Activated CD4-positive, alpha-beta T cell treated with anti-CD3 and anti-CD28 coated beads for 36 hours (primary cell): Measurements from ENCODE around the gene NKX2-8. TPM values are rescaled to one million over a fixed set of nuclear protein-coding genes. Genes with fewer than 3 reads are reported as not detected.
"Not testable (repeated sequence)": the region's sequence is repeated elsewhere in the genome, so short reads cannot be mapped to it uniquely, and the experiment has no call there.

Experiments used
- ATAC-seq: fragments of 200-7000 bp; cut with Tn5 transposase; one replicate; pipeline ENCODE4 v1.10.0; 2021; ENCODE audit warnings: mild to moderate bottlenecking, moderate library complexity
- CTCF ChIA-PET: fragments of 350-600 bp; sonication (Branson Sonifier 250); formaldehyde crosslinking; loops from one replicate; lab custom pipeline; 2021; ENCODE audit warnings: antibody characterized with exemption; lab: Charles Lee
- POLR2A ChIA-PET: fragments of 350-600 bp; sonication (Branson Sonifier 250); formaldehyde crosslinking; loops from one replicate; lab custom pipeline; 2021; ENCODE audit warnings: antibody characterized with exemption, inconsistent platforms; lab: Charles Lee
- DNase-seq: peaks from one replicate; pipeline ENCODE4 v3.0.0-alpha.2; 2020
- H3K27ac Mint-ChIP-seq: one replicate; pipeline ENCODE4 v1.8.0; 2021; ENCODE audit warnings: mixed read lengths
- H3K27me3 Mint-ChIP-seq: one replicate; pipeline ENCODE4 v1.8.0; 2021; ENCODE audit warnings: mixed read lengths
- H3K36me3 Mint-ChIP-seq: one replicate; pipeline ENCODE4 v1.8.0; 2021; ENCODE audit warnings: low read depth, mixed read lengths
- H3K4me1 Mint-ChIP-seq: one replicate; pipeline ENCODE4 v1.8.0; 2021; ENCODE audit warnings: mixed read lengths
- H3K4me3 Mint-ChIP-seq: one replicate; pipeline ENCODE4 v1.8.0; 2021; ENCODE audit warnings: mild to moderate bottlenecking, moderate library complexity, mixed read lengths
- H3K9me3 Mint-ChIP-seq: one replicate; pipeline ENCODE4 v1.8.0; 2021; ENCODE audit warnings: low read depth, mixed read lengths
- intact Hi-C, 2 experiments: fragments of 100-400 bp; cut with DNase I in 1 of 2; cut with micrococcal nuclease in 1 of 2; formaldehyde crosslinking; loops; one replicate each; pipeline versions ENCODE4 v1.14.2 to v1.15.1; 2022 to 2024; cut with DNase I, micrococcal nuclease
- total RNA-seq, 2 experiments: library from RNA; stranded (reverse); gene quantifications; one replicate each; pipeline ENCODE4 v1.2.3, GENCODE V29; 2021

NKX2-8 gene
- total RNA-seq, 2 experiments from 2014 or later = not detected

DNA sequence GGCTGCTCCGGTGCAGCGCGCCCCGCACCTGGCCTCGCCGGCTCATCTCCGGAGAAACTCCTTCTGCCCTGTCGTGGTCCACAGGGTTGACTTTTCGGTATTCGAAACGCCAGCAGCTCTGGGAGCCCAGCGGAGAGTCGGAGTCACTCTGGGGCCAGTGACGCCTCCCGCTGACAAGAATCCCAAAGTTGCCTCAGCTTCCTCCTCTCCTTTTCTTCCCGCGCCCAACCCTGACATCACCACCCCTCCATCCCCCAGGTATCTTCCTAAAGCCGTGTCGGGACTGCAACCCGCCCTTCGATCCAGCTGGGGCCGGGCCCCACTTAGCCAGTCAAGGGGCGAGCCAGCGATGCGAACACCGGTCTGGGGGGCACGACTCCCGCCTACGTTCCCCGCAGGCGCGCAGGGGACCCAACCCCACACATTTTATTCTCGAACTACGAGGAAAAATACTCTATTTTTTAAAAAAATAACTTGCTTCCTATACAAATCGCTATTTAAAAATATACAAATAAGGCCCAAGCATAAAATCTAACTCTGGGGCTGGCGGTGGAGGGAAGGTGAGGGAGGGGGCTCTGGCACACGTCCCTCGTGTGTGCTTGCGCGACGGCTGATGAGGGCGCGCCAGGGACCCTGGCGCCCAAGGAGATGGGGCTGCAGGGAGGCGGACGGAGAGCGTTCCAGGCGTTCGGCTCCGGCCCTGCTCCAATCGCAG, 2.1 kb downstream of the NKX2-8 start:
- Mint-ChIP-seq H3K27ac (no peak overlapping the region), H3K4me1 (peaks cover 5% of the 10 kb centered on the region), H3K4me3 (no peak overlapping the region), H3K27me3 (peaks cover 51% of the 10 kb centered on the region), H3K9me3 (no peaks in the 10 kb centered on the region), H3K36me3 (no peaks in the 10 kb centered on the region)
- no peak for DNase-seq
- ChIA-PET CTCF (interaction anchor here (0.7 kb wide), 1 partner anchor 29 kb away, joined by 3 read pairs; no protein-coding TSS in a partner anchor), POLR2A (no interaction called here)
- intact Hi-C loops = loop anchor here in 1 of 2 experiments (2.0 to 5.0 kb wide), 4 partner anchors 57 to 1007 kb away; no protein-coding TSS in a partner anchor
- ATAC-seq = no peak

DNA sequence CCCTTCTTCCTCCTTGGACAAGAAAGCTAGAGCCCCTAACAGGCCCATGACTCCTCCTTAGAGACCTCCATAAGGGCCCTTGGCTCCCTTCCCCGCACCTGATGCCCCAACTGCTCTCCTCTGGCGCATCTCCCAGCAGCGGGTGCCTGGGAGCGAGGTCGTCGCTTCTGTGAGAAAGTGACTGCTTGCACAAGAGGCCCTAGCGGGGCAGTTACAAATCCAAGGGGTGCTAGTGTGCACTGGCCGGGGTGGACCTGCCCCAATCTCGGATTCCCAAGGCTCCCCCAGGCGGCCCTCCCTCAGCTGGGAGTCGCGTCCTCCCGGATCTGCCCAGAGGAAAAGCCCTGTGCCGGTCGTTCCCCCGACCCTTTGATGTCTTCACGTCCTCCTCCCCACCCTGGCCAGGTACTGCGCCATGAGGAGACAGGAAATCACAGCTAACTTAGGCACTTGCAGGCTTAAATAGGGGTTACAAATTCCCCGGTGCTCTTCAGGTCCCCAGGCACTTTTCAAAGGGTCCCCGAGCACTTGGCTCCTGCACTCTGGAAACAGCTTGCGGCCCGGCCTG, 2.8 kb downstream of the NKX2-8 start:
- Mint-ChIP-seq H3K27ac (no peak overlapping the region), H3K9me3 (no peaks in the 10 kb centered on the region), H3K36me3 (no peaks in the 10 kb centered on the region), H3K4me1 (peaks cover 5% of the 10 kb centered on the region), H3K4me3 (no peak overlapping the region), H3K27me3 (peaks cover 45% of the 10 kb centered on the region)
- POLR2A ChIA-PET = no interaction called here
- intact Hi-C loops = loop anchor here in 1 of 2 experiments (2.0 to 5.0 kb wide), 4 partner anchors 57 to 1008 kb away; no protein-coding TSS in a partner anchor
- no peak for ATAC-seq
- CTCF ChIA-PET = no interaction called here
- no peak for DNase-seq

DNA sequence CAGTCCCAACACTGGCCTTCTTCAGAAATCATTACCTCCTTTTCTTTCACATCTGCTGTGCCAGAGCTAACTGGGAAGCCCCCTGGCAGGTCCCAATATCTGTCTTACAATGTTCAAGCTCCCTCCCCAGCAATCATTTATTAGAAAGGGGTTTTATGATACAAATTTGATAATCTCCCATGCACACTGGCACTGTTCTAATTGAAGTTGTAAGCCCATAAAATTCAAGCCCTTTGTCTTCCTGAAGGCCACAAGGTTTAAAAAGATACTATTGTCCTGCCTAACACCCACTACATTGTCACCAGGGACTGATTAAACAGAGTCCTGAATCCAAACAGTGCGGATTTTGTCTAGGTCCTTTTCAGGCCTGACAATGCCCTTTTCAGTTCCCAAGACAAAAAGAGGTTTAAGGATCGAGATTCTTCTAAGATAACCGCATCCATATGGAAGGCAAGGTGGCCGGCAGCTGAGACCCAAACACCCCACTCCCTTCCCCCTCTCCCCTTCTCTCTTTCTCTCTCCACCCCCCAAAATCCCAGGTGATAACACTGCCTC, 3.3 kb downstream of the NKX2-8 start:
- peaks cover 5% of the 10 kb centered on the region for H3K4me1 Mint-ChIP-seq
- no peaks in the 10 kb centered on the region for H3K9me3 Mint-ChIP-seq
- no peak overlapping the region for H3K4me3 Mint-ChIP-seq
- ChIA-PET CTCF (no interaction called here), POLR2A (no interaction called here)
- ATAC-seq (no peak), DNase-seq (no peak)
- no peaks in the 10 kb centered on the region for H3K36me3 Mint-ChIP-seq
- intact Hi-C loops = no loop called here
- H3K27ac Mint-ChIP-seq = no peak overlapping the region
- peaks cover 43% of the 10 kb centered on the region for H3K27me3 Mint-ChIP-seq

DNA sequence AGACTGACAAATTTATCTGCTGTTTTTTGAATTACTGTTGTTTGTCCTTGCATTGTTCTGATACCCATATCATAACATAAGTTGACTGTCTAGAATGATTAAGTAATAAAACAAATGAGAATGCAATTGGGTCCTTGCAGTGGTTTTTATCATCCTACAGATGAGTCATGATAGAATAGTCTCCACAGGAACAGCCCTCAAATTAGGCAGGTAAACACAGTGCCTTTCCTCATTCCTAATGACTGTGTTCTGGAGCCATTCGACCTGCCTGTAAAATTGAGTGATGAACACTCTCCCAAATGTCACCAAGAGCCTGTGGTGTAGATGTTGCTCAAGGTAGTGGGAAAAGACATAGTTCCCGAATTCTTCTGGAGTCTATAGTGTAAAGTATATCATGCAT, 12.3 kb downstream of the NKX2-8 start:
- CTCF ChIA-PET = no interaction called here
- intact Hi-C loops = no loop called here
- ATAC-seq (no peak), DNase-seq (no peak)
- Mint-ChIP-seq H3K27ac (no peak overlapping the region), H3K36me3 (no peaks in the 10 kb centered on the region), H3K27me3 (peaks cover 15% of the 10 kb centered on the region), H3K4me3 (no peak overlapping the region), H3K9me3 (no peaks in the 10 kb centered on the region), H3K4me1 (no peaks in the 10 kb centered on the region)
- POLR2A ChIA-PET = no interaction called here

DNA sequence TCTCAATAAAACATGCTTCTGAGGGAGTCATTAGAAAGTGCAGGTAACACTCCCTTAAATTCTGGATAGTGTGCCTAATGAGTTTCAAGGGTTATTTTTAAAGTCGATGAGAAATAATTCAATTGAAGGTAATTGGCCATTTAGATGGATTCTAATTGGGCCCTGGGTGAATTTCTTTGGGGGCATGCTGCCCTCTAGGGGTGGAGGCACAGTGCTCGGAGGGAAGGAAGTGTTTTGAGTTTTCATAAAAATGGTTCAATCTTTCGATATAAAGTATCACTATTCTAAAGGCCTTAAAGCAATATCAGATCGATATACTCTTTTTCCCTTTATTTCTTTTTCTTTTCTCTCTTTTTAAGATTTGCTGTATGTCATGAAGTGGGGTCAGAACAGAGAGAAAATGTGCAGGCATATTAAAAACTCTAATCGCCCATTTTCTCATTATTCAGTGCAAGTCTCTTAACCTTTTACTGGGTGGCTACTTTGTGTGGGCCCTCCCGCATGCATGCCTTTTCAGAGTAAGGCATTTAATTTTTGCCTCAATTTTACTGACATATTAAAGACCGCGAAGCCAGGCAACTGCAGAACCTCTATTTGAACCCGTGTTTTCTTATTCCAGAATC, 25.5 kb downstream of the NKX2-8 start:
- peak; percentile 60 for DNase-seq
- Mint-ChIP-seq H3K9me3 (no peaks in the 10 kb centered on the region), H3K27me3 (peaks cover 19% of the 10 kb centered on the region), H3K4me3 (no peak overlapping the region), H3K27ac (no peak overlapping the region), H3K4me1 (no peaks in the 10 kb centered on the region), H3K36me3 (no peaks in the 10 kb centered on the region)
- intact Hi-C loops = loop anchor here (2.0 to 5.0 kb wide), 2 partner anchors 50 to 486 kb away; no protein-coding TSS in a partner anchor
- ATAC-seq = no peak
- POLR2A ChIA-PET = no interaction called here
- CTCF ChIA-PET = interaction anchor here (0.7 to 4.7 kb wide), 6 partner anchors 31 to 486 kb away, joined by 3 to 38 read pairs (median 6); no protein-coding TSS in a partner anchor

DNA sequence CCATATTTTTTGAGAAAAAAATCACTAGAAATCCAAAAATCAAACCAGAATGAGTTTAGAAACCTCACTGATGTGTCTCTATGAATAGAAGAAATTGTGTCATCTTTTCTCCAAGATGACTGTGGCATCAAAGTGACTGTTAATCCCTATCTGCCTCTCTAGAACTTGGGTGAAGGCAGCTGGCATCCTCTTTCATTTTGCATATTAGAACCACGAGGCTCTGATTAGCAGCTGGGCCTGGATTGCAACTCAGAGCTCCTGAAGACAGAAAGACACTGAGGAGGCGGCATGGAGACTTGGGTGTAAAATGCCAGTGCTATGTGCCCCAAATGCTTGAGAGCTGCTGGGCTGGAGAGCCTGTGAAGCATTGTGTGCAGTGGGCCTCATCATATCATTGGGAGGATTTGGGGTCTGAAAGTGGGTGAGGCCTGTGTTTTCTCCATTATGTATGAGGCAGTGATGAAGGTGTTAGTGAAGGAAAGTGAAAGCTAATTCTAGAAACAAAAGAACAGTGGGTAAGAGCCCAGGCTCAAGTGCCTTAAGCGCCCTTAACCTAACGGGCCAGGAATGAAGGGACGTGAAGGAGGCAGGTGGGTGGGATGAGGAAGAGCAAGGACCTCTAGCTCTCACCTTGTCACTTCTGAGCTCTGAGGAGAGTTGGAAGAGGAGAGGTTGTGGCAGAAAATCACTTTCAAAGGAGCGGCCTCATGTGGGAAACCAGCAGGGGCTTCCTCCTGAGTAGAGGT, 26.2 kb downstream of the NKX2-8 start:
- intact Hi-C loops = loop anchor here (2.0 to 5.0 kb wide), 2 partner anchors 51 to 485 kb away; no protein-coding TSS in a partner anchor
- Mint-ChIP-seq H3K9me3 (no peaks in the 10 kb centered on the region), H3K4me1 (no peaks in the 10 kb centered on the region), H3K27ac (no peak overlapping the region), H3K36me3 (no peaks in the 10 kb centered on the region), H3K4me3 (no peak overlapping the region), H3K27me3 (peaks cover 14% of the 10 kb centered on the region)
- ATAC-seq = no peak
- POLR2A ChIA-PET = no interaction called here
- CTCF ChIA-PET = interaction anchor here (0.6 to 4.7 kb wide), 8 partner anchors 10 to 670 kb away, joined by 3 to 38 read pairs (median 6); no protein-coding TSS in a partner anchor
- DNase-seq = no peak

DNA sequence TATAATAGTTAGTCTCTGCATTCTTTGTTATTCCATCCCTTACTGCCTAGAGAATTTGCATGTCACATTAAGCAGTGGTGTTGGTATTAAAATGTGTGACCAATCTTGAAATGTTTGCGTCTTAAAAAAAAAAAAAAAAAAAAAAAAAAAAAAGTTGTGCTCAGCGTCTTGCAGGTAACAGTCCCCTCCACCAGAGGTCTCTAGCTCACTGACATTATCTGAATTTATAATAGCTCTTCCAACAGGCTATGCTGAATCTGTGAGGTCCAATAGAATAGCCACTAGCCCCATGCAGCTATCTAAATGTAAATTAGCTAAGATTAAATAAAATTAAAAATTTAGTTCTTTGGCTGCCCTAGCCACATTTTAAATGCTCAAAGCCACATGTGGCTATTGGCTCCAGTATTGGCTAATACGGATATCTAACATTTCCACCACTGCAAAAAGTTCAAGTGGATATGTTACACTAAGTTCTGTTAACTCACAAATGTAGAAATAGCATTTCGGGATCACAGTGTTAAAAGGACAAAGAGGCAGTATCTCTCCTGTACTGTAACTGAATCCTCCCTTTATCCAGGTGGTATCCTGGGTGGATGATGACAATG, 28.7 kb downstream of the NKX2-8 start:
- Mint-ChIP-seq H3K9me3 (no peaks in the 10 kb centered on the region), H3K4me1 (no peaks in the 10 kb centered on the region), H3K36me3 (no peaks in the 10 kb centered on the region), H3K4me3 (no peak overlapping the region), H3K27me3 (peaks cover 8% of the 10 kb centered on the region), H3K27ac (no peak overlapping the region)
- ChIA-PET CTCF (interaction anchor here (0.8 to 4.7 kb wide), 19 partner anchors 10 to 491 kb away, joined by 3 to 38 read pairs (median 6); no protein-coding TSS in a partner anchor), POLR2A (no interaction called here)
- peak; percentile 36 for ATAC-seq
- DNase-seq = peak; percentile 14
- intact Hi-C loops = loop anchor here (1.0 to 5.0 kb wide), 4 partner anchors 52 to 594 kb away; no protein-coding TSS in a partner anchor

DNA sequence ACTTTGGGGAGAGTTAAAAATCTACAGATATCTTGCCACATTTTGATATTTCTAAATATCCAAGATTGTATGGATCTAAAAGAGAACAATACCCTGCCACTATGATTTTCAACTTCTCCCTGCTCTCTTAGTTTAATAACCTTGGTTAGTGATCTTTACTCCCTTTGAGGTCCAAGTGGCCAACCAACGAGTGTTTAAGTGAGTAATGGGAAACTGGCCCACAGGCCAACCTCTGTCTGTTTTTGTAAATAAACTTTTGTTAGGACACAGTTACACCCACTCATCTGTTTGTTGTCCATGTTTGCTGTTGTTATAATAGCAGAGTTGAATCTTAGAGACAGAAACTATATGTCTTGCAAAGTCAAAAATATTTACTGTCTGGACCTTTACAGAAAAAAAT, 31.5 kb downstream of the NKX2-8 start:
- Mint-ChIP-seq H3K4me1 (no peaks in the 10 kb centered on the region), H3K27me3 (peaks cover 7% of the 10 kb centered on the region), H3K27ac (no peak overlapping the region), H3K4me3 (no peak overlapping the region), H3K36me3 (no peaks in the 10 kb centered on the region), H3K9me3 (no peaks in the 10 kb centered on the region)
- ATAC-seq (no peak), DNase-seq (no peak)
- intact Hi-C loops = loop anchor here (5.0 kb wide), 2 partner anchors 391 to 596 kb away; no protein-coding TSS in a partner anchor
- POLR2A ChIA-PET = no interaction called here
- CTCF ChIA-PET = interaction anchor here (0.5 kb wide), 1 partner anchor 30 kb away, joined by 3 read pairs; no protein-coding TSS in a partner anchor

DNA sequence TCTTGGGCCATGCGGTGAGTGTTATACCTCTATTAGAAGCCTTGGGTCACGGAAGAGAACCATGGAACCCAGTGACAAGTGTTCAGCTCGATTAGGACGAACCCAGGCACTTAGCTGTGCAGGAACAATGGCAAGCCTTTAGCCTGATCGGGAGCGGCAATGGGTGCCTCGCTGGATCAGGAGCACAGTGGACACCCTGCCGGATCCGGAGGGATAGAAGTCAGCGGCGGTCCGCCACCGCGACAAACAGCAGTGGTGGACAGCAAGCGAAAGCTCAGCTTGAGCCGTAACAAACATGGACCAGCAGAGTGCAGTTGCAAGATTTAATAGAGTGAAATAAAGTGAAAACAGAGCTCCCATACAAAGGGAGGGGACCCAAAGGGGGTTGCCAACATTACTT, 38.1 kb downstream of the NKX2-8 start:
- H3K27me3 Mint-ChIP-seq, H3K27ac Mint-ChIP-seq, H3K4me1 Mint-ChIP-seq, DNase-seq, H3K4me3 Mint-ChIP-seq, H3K36me3 Mint-ChIP-seq, POLR2A ChIA-PET, intact Hi-C loops, ATAC-seq, H3K9me3 Mint-ChIP-seq: not testable (repeated sequence)
- CTCF ChIA-PET = interaction anchor here (0.7 to 2.7 kb wide), 2 partner anchors 9 to 61 kb away, joined by 5 to 17 read pairs; no protein-coding TSS in a partner anchor

DNA sequence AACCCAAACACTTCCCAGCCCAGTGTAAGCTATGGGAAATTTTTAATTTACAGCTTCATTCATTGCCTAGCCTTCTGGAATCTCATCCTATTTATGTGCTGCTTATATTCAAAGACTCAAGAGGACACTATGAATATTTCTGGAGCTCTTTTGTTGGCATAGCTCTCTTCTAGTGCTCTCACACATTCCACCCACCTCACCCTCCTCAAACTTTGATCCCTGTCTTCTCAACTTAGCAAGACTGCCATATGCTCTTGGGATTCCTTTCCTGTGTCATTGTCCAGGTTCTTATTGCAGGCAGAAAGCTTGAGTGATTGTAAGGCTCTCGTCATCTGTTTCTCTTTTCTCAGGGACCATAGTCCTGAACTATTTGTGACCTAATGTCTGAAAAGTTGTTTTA, 44.4 kb downstream of the NKX2-8 start:
- CTCF ChIA-PET = interaction anchor here (1.4 to 4.3 kb wide), 2 partner anchors 12 to 16 kb away, joined by 4 to 22 read pairs; no protein-coding TSS in a partner anchor
- no peak overlapping the region for H3K4me3 Mint-ChIP-seq

More for the DNA sequence above, 44.4 kb downstream of the NKX2-8 start:
- Mint-ChIP-seq H3K4me1 (no peaks in the 10 kb centered on the region), H3K27ac (no peak overlapping the region), H3K9me3 (peaks cover 7% of the 10 kb centered on the region), H3K36me3 (no peaks in the 10 kb centered on the region), H3K27me3 (peaks cover 32% of the 10 kb centered on the region)
- POLR2A ChIA-PET = no interaction called here
- intact Hi-C loops = no loop called here
- ATAC-seq = no peak
- DNase-seq = no peak
